B cell (primary cell): Measurements from ENCODE around the gene ZNF345. TPM values are rescaled to one million over a fixed set of nuclear protein-coding genes. Genes with fewer than 3 reads are reported as not detected.

Experiments
- ATAC-seq: fragments of 200-7000 bp; cut with Tn5 transposase; one replicate; pipeline ENCODE4 v1.10.0; 2021; ENCODE audit warnings: low read depth, mild to moderate bottlenecking, moderate number of reproducible peaks, moderate library complexity
- CTCF ChIA-PET: fragments of 350-600 bp; sonication (Branson Sonifier 250); formaldehyde crosslinking; loops from one replicate; lab custom pipeline; 2021; ENCODE audit warnings: antibody characterized with exemption, inconsistent platforms; lab: Charles Lee
- POLR2A ChIA-PET: fragments of 350-600 bp; sonication (Branson Sonifier 250); formaldehyde crosslinking; loops from one replicate; lab custom pipeline; 2021; ENCODE audit warnings: antibody characterized with exemption; lab: Charles Lee
- DNase-seq: peaks from one replicate; pipeline ENCODE4 v3.0.0; 2013
- H2AFZ ChIP-seq: 2 replicates; pipeline ENCODE4 v1.6.1; 2012; ENCODE audit warnings: mild to moderate bottlenecking, low read depth, low read length; ENCODE audit not compliant: insufficient read depth, poor library complexity, severe bottlenecking
- H3K27ac ChIP-seq, 2 donors: 1 replicate in 1 of 2; 2 replicates in 1 of 2; pipeline ENCODE4 v1.5.1; 2012 to 2013; ENCODE audit warnings: low read length in 2 of 2, mild to moderate bottlenecking in 2 of 2, moderate library complexity in 1 of 2
- H3K27me3 ChIP-seq, 4 experiments: fragments of 200-600 bp in 1 of 4; sonication (generic) in 1 of 4; replicated peaks in 1 of 4; 1 replicate in 2 of 4; 2 replicates in 2 of 4; pipeline versions ENCODE4 v1.6.1 to v1.7.0; 2013 to 2016; ENCODE audit warnings: low read length in 3 of 4, mild to moderate bottlenecking in 2 of 4, mixed read lengths in 1 of 4, moderate library complexity in 1 of 4; ENCODE audit not compliant: insufficient read depth in 4 of 4, control insufficient read depth in 3 of 4; ENCODE audit errors: control extremely low read depth in 1 of 4
- H3K36me3 ChIP-seq, 2 experiments: replicated peaks in 1 of 2; 1 replicate in 1 of 2; 2 replicates in 1 of 2; pipeline versions ENCODE4 v1.6.1 to v1.7.1; 2013; ENCODE audit warnings: low read length in 1 of 2; ENCODE audit not compliant: insufficient read depth in 2 of 2, control insufficient read depth in 1 of 2; ENCODE audit errors: control extremely low read depth in 1 of 2, extremely low read depth in 1 of 2
- H3K4me1 ChIP-seq, 2 donors: fragments of 200-600 bp in 1 of 2; sonication (generic) in 1 of 2; 1 replicate in 1 of 2; 2 replicates in 1 of 2; pipeline versions ENCODE4 v1.5.1 to v1.6.1; 2013 to 2017; ENCODE audit warnings: low read length in 2 of 2; ENCODE audit not compliant: control insufficient read depth in 2 of 2, insufficient read depth in 2 of 2
- H3K4me2 ChIP-seq: replicated peaks from 2 replicates; pipeline ENCODE3; 2012; ENCODE audit warnings: mild to moderate bottlenecking, low read depth, low read length; ENCODE audit not compliant: poor library complexity, severe bottlenecking
- H3K4me3 ChIP-seq, 5 experiments: fragments of 200-600 bp in 1 of 5; sonication (generic) in 1 of 5; 1 replicate in 3 of 5; 2 replicates in 2 of 5; pipeline versions ENCODE4 v1.5.1 to v1.7.0; 2011 to 2016; ENCODE audit warnings: low read length in 4 of 5, mild to moderate bottlenecking in 4 of 5, low read depth in 2 of 5, control low read depth in 1 of 5, moderate library complexity in 1 of 5; ENCODE audit not compliant: insufficient read depth in 1 of 5; ENCODE audit errors: control extremely low read depth in 1 of 5, extremely low read depth in 1 of 5
- H3K79me2 ChIP-seq: fragments of 200-600 bp; sonication (generic); one replicate; pipeline ENCODE4 v1.6.0; 2016; ENCODE audit warnings: low read length; ENCODE audit not compliant: control insufficient read depth, insufficient read depth
- H3K9ac ChIP-seq: fragments of 200-600 bp; sonication (generic); 2 replicates; pipeline ENCODE4 v1.6.1; 2017; ENCODE audit warnings: mild to moderate bottlenecking, low read length, moderate library complexity
- H3K9me3 ChIP-seq, 3 donors: one replicate each; pipeline versions ENCODE4 v1.6.1 to v1.7.1; 2013; ENCODE audit warnings: low read length in 2 of 3; ENCODE audit not compliant: control insufficient read depth in 2 of 3, insufficient read depth in 1 of 3; ENCODE audit errors: control extremely low read depth in 1 of 3
- H4K20me1 ChIP-seq: 2 replicates; pipeline ENCODE4 v1.6.0; 2012; ENCODE audit warnings: mild to moderate bottlenecking, low read length; ENCODE audit not compliant: insufficient read depth, control insufficient read depth, poor library complexity, severe bottlenecking
- H3K27ac Mint-ChIP-seq: one replicate; pipeline ENCODE4 v1.8.0; 2021; ENCODE audit warnings: mixed read lengths
- H3K27me3 Mint-ChIP-seq: one replicate; pipeline ENCODE4 v1.8.0; 2021; ENCODE audit warnings: mixed read lengths
- H3K4me1 Mint-ChIP-seq: one replicate; pipeline ENCODE4 v1.8.0; 2021; ENCODE audit warnings: mixed read lengths
- H3K4me3 Mint-ChIP-seq: one replicate; pipeline ENCODE4 v1.8.0; 2021; ENCODE audit warnings: mixed read lengths
- H3K9me3 Mint-ChIP-seq: one replicate; pipeline ENCODE4 v1.8.0; 2022; ENCODE audit warnings: mixed read lengths; ENCODE audit not compliant: insufficient read depth
- EZH2 ChIP-seq: IDR thresholded peaks from 2 replicates; pipeline ENCODE4 v1.6.1; 2012; ENCODE audit warnings: borderline replicate concordance, low read depth, mild to moderate bottlenecking, moderate library complexity, low read length; ENCODE audit not compliant: insufficient read depth, poor library complexity, severe bottlenecking
- WGBS: methylation state at CpG from one replicate; pipeline ENCODE4 v1.1.5; 2013; ENCODE audit warnings: missing lambda C conversion rate; ENCODE audit not compliant: insufficient coverage; 5-methylcytosine and 5-hydroxymethylcytosine counted together
- intact Hi-C: fragments of 100-400 bp; cut with micrococcal nuclease; formaldehyde crosslinking; loops from one replicate; pipeline ENCODE4 v1.10.0; 2022
- polyA plus RNA-seq: library from polyadenylated mRNA; depleted of rRNA; stranded (reverse); fragments of >200 nt; gene quantifications from 2 replicates; pipeline ENCODE4 v1.2.3, GENCODE V29; 2012
- total RNA-seq, 2 donors: library from RNA; stranded (reverse); fragments of 120-200 nt in 1 of 2; gene quantifications; 1 replicate in 1 of 2; 2 replicates in 1 of 2; pipeline versions ENCODE4 v1.2.3 to v1.2.4, GENCODE V29; 2013 to 2022
- TF ChIP-seq, protein P1 (sequence below): fragments of 200-600 bp; IDR thresholded peaks from one replicate; pipeline ENCODE4 v1.8.0; 2022; ENCODE audit warnings: antibody characterized with exemption, mild to moderate bottlenecking

Gene ZNF345
- total and polyA plus RNA-seq, 2 donors (not counting 1 experiment from before 2014, with no cell fraction given), result 6.2 to 19.5 TPM

- Histone ChIP-seq H2AFZ (no peak overlapping the region), H3K79me2 (peaks cover 52% of the 10 kb centered on the region), H3K4me2 (no peak overlapping the region), H3K4me1 (peaks cover 7 to 13% of the 10 kb centered on the region in 2 donors), H3K27ac (no peak overlapping the region), H3K36me3 (peaks cover 7 to 14% of the 10 kb centered on the region in 2 experiments), H3K9me3 (peaks cover 6 to 57% (median 52%) of the 10 kb centered on the region in 3 donors), H3K4me3 (no peak overlapping the region), H4K20me1 (no peaks in the 10 kb centered on the region), H3K27me3 (no peaks in the 10 kb centered on the region), H3K9ac (no peak overlapping the region)
- no CpG with 5 or more reads among the region's 2 CpGs for WGBS
- intact Hi-C loops, result no loop called here
- CTCF ChIA-PET, result no interaction called here
- Mint-ChIP-seq H3K4me1 (no peaks in the 10 kb centered on the region), H3K4me3 (no peak overlapping the region), H3K27ac (no peak overlapping the region), H3K9me3 (peaks cover 40% of the 10 kb centered on the region), H3K27me3 (no peaks in the 10 kb centered on the region)
- TF ChIP-seq EZH2, result no peak
- TF ChIP-seq, protein P1, sequence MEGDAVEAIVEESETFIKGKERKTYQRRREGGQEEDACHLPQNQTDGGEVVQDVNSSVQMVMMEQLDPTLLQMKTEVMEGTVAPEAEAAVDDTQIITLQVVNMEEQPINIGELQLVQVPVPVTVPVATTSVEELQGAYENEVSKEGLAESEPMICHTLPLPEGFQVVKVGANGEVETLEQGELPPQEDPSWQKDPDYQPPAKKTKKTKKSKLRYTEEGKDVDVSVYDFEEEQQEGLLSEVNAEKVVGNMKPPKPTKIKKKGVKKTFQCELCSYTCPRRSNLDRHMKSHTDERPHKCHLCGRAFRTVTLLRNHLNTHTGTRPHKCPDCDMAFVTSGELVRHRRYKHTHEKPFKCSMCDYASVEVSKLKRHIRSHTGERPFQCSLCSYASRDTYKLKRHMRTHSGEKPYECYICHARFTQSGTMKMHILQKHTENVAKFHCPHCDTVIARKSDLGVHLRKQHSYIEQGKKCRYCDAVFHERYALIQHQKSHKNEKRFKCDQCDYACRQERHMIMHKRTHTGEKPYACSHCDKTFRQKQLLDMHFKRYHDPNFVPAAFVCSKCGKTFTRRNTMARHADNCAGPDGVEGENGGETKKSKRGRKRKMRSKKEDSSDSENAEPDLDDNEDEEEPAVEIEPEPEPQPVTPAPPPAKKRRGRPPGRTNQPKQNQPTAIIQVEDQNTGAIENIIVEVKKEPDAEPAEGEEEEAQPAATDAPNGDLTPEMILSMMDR, result no peak
- no peak for ATAC-seq
- POLR2A ChIA-PET, result no interaction called here
- DNase-seq, result no peak
These were observed 17.2 kb upstream of the ZNF345 start for GRCh38 chr19:36833430-36833829.

DNA sequence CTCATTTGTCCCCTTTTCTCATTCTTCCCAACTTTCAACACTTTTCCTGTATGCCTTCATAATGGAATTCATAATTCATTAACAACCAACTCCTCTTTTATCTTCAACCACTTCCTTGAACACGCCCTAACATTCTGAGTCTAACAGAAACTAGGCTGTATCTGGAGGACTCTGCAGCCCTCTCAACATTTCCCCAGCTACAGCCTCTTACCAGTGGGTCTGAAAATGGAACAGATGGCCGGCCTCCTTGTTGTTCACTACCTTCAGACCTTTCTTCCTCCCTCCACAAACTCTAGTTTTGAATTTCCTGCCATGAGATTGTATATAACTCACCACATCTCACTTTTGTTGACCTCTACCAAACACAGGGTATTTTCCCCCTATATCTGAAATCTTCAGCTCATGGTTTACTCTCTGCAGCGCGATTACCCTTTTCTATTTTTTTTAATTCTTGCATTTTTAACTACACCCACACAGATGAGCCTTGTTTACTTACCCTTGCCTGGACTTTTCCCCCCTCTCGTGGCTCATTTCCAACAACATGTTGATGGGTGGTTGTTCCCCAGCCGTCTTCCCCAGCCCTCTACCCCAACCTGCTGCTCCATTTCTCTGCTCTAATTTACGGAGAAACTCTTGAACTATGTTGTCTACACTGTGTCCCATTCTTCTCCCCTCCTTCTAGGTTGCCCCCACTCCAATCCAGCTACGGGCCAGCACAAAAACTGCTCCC lies 13.3 kb upstream of the ZNF345 start:
- intact Hi-C loops, result loop anchor here (5.0 kb wide), 2 partner anchors 80 to 240 kb away; partner anchors contain the start of genes ZNF420, ZNF568 and ZNF829
- no peak for TF ChIP-seq EZH2
- TF ChIP-seq, protein P1, result no peak
- H3K4me3 ChIP-seq, result peak overlapping the region; percentile 79 to 90 (median 83)
- peak overlapping the region; percentile 83 for H3K9ac ChIP-seq
- WGBS, result 21% methylated on average over 6 of the region's 8 CpGs
- CTCF ChIA-PET, result interaction anchor here (3.1 kb wide), 1 partner anchor 12 kb away, joined by 23 read pairs; the partner anchor contains the start of gene ZNF345
- peaks cover 0 to 42% (median 24%) of the 10 kb centered on the region in 3 donors for H3K9me3 ChIP-seq
- H3K4me1 Mint-ChIP-seq, result no peaks in the 10 kb centered on the region
- H3K27ac ChIP-seq, result peak overlapping the region; percentile 84 to 89
- no peaks in the 10 kb centered on the region for H3K27me3 Mint-ChIP-seq
- DNase-seq (peak; percentile 8), ATAC-seq (no peak)
- H3K4me3 Mint-ChIP-seq, result no peak overlapping the region
- POLR2A ChIA-PET, result interaction anchor here (1.0 to 3.3 kb wide), 3 partner anchors 13 to 264 kb away, joined by 3 to 41 read pairs (median 12); partner anchors contain the start of genes ZNF345 and ZNF529
- peak overlapping the region; percentile 78 for H3K4me2 ChIP-seq
- no peaks in the 10 kb centered on the region for H4K20me1 ChIP-seq
- peaks cover 10 to 18% of the 10 kb centered on the region in 2 donors for H3K4me1 ChIP-seq
- peaks cover 26% of the 10 kb centered on the region for H3K9me3 Mint-ChIP-seq
- H3K36me3 ChIP-seq, result peaks cover 3 to 9% of the 10 kb centered on the region in 2 experiments
- no peak overlapping the region for H3K27ac Mint-ChIP-seq
- peak overlapping the region; percentile 90 for H2AFZ ChIP-seq
- no peaks in the 10 kb centered on the region for H3K27me3 ChIP-seq
- H3K79me2 ChIP-seq, result peaks cover 61% of the 10 kb centered on the region
